Central memory CD8-positive, alpha-beta T cell (primary cell): Measurements from ENCODE around the gene RSKR.
A peak's percentile ranks its signal among the peaks of the same experiment; 100 is the strongest.
"Not testable (repeated sequence)": the region's sequence is repeated elsewhere in the genome, so short reads cannot be mapped to it uniquely, and the experiment has no call there.

Experiments used
- ATAC-seq: fragments of 150-1000 bp; cut with Tn5 transposase; replicated peaks from 2 replicates; pipeline ENCODE4 v1.10.0; 2022; ENCODE audit warnings: mild to moderate bottlenecking, moderate FRiP score, moderate number of reproducible peaks; ENCODE audit not compliant: poor library complexity, severe bottlenecking; ENCODE audit errors: extremely low read depth
- DNase-seq, 2 donors: peaks; one replicate each; pipeline ENCODE4 v3.0.0; 2021; ENCODE audit warnings: low spot score in 2 of 2
- H3K27ac Mint-ChIP-seq: one replicate; pipeline ENCODE4 v1.8.0; 2022; ENCODE audit warnings: low read depth, mild to moderate bottlenecking, moderate library complexity, mixed read lengths
- H3K27me3 Mint-ChIP-seq: one replicate; pipeline ENCODE4 v1.8.0; 2022; ENCODE audit warnings: mixed read lengths
- H3K36me3 Mint-ChIP-seq: one replicate; pipeline ENCODE4 v1.8.0; 2022; ENCODE audit warnings: mild to moderate bottlenecking, moderate library complexity, mixed read lengths; ENCODE audit not compliant: insufficient read depth
- H3K4me1 Mint-ChIP-seq: one replicate; pipeline ENCODE4 v1.8.0; 2022; ENCODE audit warnings: mixed read lengths
- H3K4me3 Mint-ChIP-seq: one replicate; pipeline ENCODE4 v1.8.0; 2022; ENCODE audit warnings: mild to moderate bottlenecking, moderate library complexity, mixed read lengths
- H3K9me3 Mint-ChIP-seq: one replicate; pipeline ENCODE4 v1.8.0; 2022; ENCODE audit warnings: mixed read lengths

The RSKR gene

DNA sequence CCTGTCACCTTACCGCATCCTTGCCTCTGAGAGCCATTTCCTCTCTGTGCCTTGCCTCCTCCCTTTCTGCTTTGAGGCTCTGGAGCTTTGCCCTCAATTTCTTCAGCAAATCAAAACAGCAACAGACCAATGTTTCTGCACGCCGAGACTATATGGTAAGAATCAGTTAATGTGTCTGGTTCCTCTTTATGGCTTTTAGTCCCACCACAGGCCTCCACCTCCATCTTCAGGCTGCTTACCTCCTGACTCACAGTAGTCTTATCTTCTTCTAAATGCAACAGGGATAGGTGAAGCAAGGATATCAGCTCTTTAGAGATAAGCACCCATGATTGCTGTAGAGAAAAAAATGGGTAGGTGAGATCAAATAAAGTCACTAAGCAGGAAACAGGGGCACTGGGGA, 28.1 kb downstream of the RSKR start:
- Mint-ChIP-seq H3K36me3 (peaks cover 1% of the 10 kb centered on the region), H3K4me3 (no peak overlapping the region), H3K27ac (no peak overlapping the region), H3K4me1 (no peaks in the 10 kb centered on the region), H3K9me3 (no peaks in the 10 kb centered on the region), H3K27me3 (no peaks in the 10 kb centered on the region)
- ATAC-seq (no peak), DNase-seq (no peak)

GRCh38 chr17:28584434-28584833, 29.6 kb downstream of the RSKR start:
- ATAC-seq (no peak), DNase-seq (no peak)
- Mint-ChIP-seq H3K27ac (no peak overlapping the region), H3K4me3 (no peak overlapping the region), H3K27me3 (no peaks in the 10 kb centered on the region), H3K4me1 (no peaks in the 10 kb centered on the region), H3K9me3 (no peaks in the 10 kb centered on the region), H3K36me3 (peaks cover 1% of the 10 kb centered on the region)

- peaks cover 1% of the 10 kb centered on the region for H3K36me3 Mint-ChIP-seq
- H3K9me3 Mint-ChIP-seq: no peaks in the 10 kb centered on the region
- H3K27ac Mint-ChIP-seq: no peak overlapping the region
- ATAC-seq (no peak), DNase-seq (no peak)
- no peaks in the 10 kb centered on the region for H3K27me3 Mint-ChIP-seq
- no peaks in the 10 kb centered on the region for H3K4me1 Mint-ChIP-seq
- no peak overlapping the region for H3K4me3 Mint-ChIP-seq
These were observed 31.5 kb downstream of the RSKR start for GRCh38 chr17:28582513-28582912.

- no peaks in the 10 kb centered on the region for H3K9me3 Mint-ChIP-seq
- peaks cover 11% of the 10 kb centered on the region for H3K4me1 Mint-ChIP-seq
These were observed 33.0 kb downstream of the RSKR start for GRCh38 chr17:28580959-28581358.

DNA sequence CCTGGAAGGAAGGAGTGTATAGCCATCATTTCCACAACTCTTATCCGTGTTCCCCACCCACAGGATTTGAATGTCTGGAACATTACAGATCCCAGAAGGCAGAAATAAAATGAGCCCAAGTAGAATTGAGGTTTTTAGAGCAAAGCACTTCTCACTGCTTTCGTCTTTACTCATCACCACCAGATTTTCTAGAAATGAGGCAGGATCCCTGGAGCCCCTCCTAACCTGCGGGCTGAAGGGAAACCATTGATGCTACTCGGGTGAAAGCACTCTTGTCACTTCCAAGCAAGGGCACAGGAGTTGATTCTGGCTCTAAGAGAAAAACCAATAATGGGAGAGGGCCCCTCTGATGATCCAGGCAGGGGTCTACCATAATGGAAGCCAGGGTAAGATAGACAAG, 34.5 kb downstream of the RSKR start:
- no peaks in the 10 kb centered on the region for H3K36me3 Mint-ChIP-seq
- no peaks in the 10 kb centered on the region for H3K9me3 Mint-ChIP-seq
- H3K4me3 Mint-ChIP-seq: no peak overlapping the region
- ATAC-seq (no peak), DNase-seq (no peak)
- H3K27ac Mint-ChIP-seq: no peak overlapping the region
- H3K4me1 Mint-ChIP-seq: peaks cover 13% of the 10 kb centered on the region
- no peaks in the 10 kb centered on the region for H3K27me3 Mint-ChIP-seq

More at GRCh38 chr17:28580959-28581358, 33.0 kb downstream of the RSKR start:
- H3K36me3 Mint-ChIP-seq: no peaks in the 10 kb centered on the region
- no peak overlapping the region for H3K4me3 Mint-ChIP-seq
- no peak overlapping the region for H3K27ac Mint-ChIP-seq
- no peak for DNase-seq
- H3K27me3 Mint-ChIP-seq: no peaks in the 10 kb centered on the region
- no peak for ATAC-seq

DNA sequence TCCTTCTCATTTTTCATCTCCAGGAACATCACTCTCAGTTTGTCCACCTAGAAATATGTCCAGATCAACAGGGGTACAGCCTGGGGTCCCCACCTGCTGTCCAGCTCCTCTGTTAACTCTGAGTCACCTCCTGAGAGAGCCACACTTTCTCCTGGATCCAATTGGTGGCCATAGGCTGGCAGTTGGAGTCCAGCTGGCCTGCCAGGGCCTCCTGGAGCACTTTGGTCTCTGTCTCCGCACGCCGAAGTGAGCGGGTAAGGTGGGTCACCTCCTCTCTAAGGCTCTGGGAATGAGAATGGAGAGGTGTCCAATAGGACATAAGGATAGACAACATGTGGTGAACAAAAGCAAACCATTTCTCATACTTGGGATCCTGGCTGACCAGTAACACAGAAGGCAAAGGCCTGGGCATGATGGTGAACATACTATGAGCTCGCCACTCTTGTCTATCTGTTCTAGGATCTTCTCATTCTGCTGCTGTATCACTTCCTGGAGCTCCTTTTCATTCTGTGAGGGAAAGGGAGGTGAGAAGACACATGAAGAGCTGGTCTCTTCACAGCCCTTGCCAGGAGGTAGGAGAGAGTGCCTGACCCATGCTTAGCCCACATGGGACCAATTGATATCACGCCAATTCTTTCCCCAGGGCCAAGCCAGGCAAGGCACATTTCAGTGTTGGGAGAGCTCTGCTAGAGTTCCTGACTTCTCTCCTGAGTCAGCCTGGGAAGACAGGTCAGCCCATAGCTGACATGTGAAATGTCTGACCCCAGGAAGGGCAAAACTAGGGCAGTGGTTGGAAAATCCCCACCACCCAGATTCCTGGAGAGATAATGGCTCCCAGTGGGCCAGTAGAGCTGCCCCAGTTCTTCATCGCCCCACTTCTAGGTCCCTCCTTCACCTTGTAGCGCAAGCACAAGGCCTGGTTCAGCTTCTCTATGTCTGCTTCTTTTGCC, 35.5 kb downstream of the RSKR start:
- Mint-ChIP-seq H3K36me3 (no peaks in the 10 kb centered on the region), H3K4me3 (no peak overlapping the region), H3K27ac (no peak overlapping the region)

DNA sequence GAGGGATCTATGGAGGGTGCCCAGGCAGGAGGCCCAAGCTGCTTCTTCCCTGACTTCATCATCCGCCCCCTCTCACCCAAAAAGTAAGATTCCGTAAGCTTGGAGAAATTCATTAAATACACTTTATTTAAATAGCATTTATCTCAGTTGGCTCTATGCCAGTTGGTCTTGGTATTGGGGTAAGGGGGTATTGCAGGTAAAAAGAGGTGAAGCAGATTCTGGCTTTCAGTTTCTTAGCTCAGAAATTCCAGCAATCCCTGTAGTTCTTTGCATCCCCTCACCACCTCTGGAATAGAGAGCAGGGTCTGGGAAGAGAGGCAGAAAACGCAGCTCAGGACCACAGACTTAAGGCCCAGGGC, 36.5 kb downstream of the RSKR start:
- Mint-ChIP-seq H3K36me3 (peaks cover 2% of the 10 kb centered on the region), H3K27ac (no peak overlapping the region), H3K9me3 (no peaks in the 10 kb centered on the region), H3K27me3 (no peaks in the 10 kb centered on the region), H3K4me1 (peaks cover 22% of the 10 kb centered on the region), H3K4me3 (no peak overlapping the region)
- DNase-seq (no peak), ATAC-seq (no peak)

More for the DNA sequence above, 35.5 kb downstream of the RSKR start:
- Mint-ChIP-seq H3K9me3 (no peaks in the 10 kb centered on the region), H3K4me1 (peaks cover 13% of the 10 kb centered on the region), H3K27me3 (no peaks in the 10 kb centered on the region)
- ATAC-seq (no peak), DNase-seq (no peak)

DNA sequence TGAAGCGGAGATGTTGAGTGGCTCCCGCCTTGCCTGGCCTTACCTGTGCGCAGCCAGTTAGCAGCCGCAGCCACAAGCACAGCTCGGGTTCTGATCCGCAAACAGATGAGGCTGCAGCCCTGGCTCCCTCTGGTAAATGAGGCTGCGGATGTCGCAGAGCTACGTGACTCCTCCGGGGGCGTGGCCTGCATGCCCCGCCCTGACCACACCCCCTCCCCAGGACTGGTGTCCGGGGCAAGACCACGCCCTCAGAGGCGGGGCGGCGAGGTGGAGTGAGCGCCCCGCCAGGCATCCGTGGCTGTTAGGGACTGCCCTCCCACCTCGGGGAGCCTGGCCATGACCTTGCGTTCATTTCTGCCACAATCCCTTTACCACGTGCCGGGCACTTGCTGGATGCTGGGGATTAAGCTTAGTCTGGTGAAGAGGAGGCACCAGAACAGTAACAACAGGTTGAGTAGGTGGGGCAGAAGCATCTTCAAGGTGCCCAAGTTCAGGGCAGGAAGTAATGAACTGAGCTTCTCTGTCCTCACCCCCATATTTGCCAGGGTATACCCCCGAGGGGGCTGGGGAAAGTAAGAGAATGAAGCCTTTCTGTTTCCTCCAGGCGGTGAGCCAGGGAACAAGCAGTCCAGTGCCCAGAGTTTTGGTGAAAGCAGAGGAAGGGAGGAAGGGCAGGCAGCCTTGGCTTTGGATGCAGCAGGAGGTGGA, 37.1 kb downstream of the RSKR start, which contains the start of gene ALDOC:
ALDOC (minus strand) TSS at position 138 of the 708 bp plus-strand sequence. CDS start 1,363 bp downstream, outside the sequence.
- peaks cover 4% of the 10 kb centered on the region for H3K36me3 Mint-ChIP-seq
- ATAC-seq (peak; percentile 96), DNase-seq (peak; percentile 95 to 96)
- no peaks in the 10 kb centered on the region for H3K27me3 Mint-ChIP-seq
- H3K27ac Mint-ChIP-seq: peak within 1 kb of the TSS; percentile 80
- no peaks in the 10 kb centered on the region for H3K9me3 Mint-ChIP-seq
- peaks cover 27% of the 10 kb centered on the region for H3K4me1 Mint-ChIP-seq
- peak within 1 kb of the TSS; percentile 82 for H3K4me3 Mint-ChIP-seq

DNA sequence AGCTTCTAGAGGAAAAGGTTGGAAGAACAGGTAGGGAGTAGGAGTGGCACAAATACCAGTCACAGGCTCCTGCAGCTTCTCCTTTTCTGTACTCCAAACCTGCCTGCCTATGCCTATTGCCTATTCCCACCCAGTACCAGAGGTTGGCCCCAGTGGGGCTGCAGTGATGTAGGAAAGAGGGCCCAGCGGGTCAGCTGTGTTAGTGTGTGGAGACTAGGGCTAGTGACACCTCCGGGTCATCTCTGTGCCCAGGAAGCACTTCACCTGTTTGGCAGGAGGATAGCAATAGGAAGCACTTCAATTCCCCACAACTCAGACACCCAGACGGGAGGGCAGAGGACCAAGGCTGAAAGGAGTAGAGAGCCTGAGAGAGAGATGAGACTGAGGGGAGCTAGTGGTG, 38.0 kb downstream of the RSKR start:
- Mint-ChIP-seq H3K27ac (peak overlapping the region; percentile 80), H3K4me3 (peak overlapping the region; percentile 82), H3K4me1 (peaks cover 31% of the 10 kb centered on the region)
- H3K27me3 Mint-ChIP-seq, H3K9me3 Mint-ChIP-seq, DNase-seq, ATAC-seq, H3K36me3 Mint-ChIP-seq: not testable (repeated sequence)

GRCh38 chr17:28575126-28575795, 38.7 kb downstream of the RSKR start:
- H3K36me3 Mint-ChIP-seq: peaks cover 8% of the 10 kb centered on the region
- ATAC-seq: no peak
- no peak overlapping the region for H3K4me3 Mint-ChIP-seq
- H3K9me3 Mint-ChIP-seq: no peaks in the 10 kb centered on the region
- H3K4me1 Mint-ChIP-seq: peaks cover 36% of the 10 kb centered on the region
- no peaks in the 10 kb centered on the region for H3K27me3 Mint-ChIP-seq
- DNase-seq: no peak
- no peak overlapping the region for H3K27ac Mint-ChIP-seq

- peaks cover 12% of the 10 kb centered on the region for H3K36me3 Mint-ChIP-seq
- no peaks in the 10 kb centered on the region for H3K27me3 Mint-ChIP-seq
- ATAC-seq (no peak), DNase-seq (no peak)
- no peaks in the 10 kb centered on the region for H3K9me3 Mint-ChIP-seq
- H3K4me1 Mint-ChIP-seq: peaks cover 43% of the 10 kb centered on the region
- H3K27ac Mint-ChIP-seq: no peak overlapping the region
- H3K4me3 Mint-ChIP-seq: no peak overlapping the region
These were observed 39.5 kb downstream of the RSKR start for GRCh38 chr17:28574526-28574925.

GRCh38 chr17:28573966-28574480, 40.0 kb downstream of the RSKR start:
- H3K4me1 Mint-ChIP-seq: peaks cover 45% of the 10 kb centered on the region
- no peak for ATAC-seq

More at GRCh38 chr17:28573966-28574480, 40.0 kb downstream of the RSKR start:
- no peak for DNase-seq
- H3K36me3 Mint-ChIP-seq: peaks cover 14% of the 10 kb centered on the region
- H3K4me3 Mint-ChIP-seq: no peak overlapping the region
- H3K9me3 Mint-ChIP-seq: no peaks in the 10 kb centered on the region
- no peak overlapping the region for H3K27ac Mint-ChIP-seq
- H3K27me3 Mint-ChIP-seq: no peaks in the 10 kb centered on the region
